Stimulated activated CD8-positive, alpha-beta memory T cell treated with anti-CD3 and anti-CD28 coated beads, Interleukin-15, amount 100 ng/mL, for 1 hour (primary cell): ENCODE data around the gene CKMT2.
"Not testable (repeated sequence)": the region's sequence is repeated elsewhere in the genome, so short reads cannot be mapped to it uniquely, and the experiment has no call there.

Experiments used
- DNase-seq: peaks from one replicate; pipeline ENCODE4 v3.0.0-alpha.2; 2020; ENCODE audit warnings: low read depth

The CKMT2 gene

GRCh38 chr5:81251922-81252321 lies 18.8 kb downstream of the CKMT2 start:
- DNase-seq: no peak

- DNase-seq: no peak
Measured at GRCh38 chr5:81252904-81253303, 19.8 kb downstream of the CKMT2 start.

- no peak for DNase-seq
Measured at GRCh38 chr5:81253875-81254274, 20.8 kb downstream of the CKMT2 start.

GRCh38 chr5:81254886-81255559 lies 21.9 kb downstream of the CKMT2 start:
- no peak for DNase-seq

- DNase-seq: no peak
Measured at GRCh38 chr5:81256766-81257165, 23.6 kb downstream of the CKMT2 start.

GRCh38 chr5:81262796-81263195 lies 29.7 kb downstream of the CKMT2 start:
- DNase-seq: not testable (repeated sequence)

- no peak for DNase-seq
Measured at GRCh38 chr5:81265101-81265500, 32.0 kb downstream of the CKMT2 start.

GRCh38 chr5:81268521-81269196 lies 35.5 kb downstream of the CKMT2 start:
- DNase-seq: no peak

GRCh38 chr5:81269751-81270393 lies 36.8 kb downstream of the CKMT2 start:
- no peak for DNase-seq

- not testable (repeated sequence) for DNase-seq
Measured at GRCh38 chr5:81270394-81271027, 37.4 kb downstream of the CKMT2 start.

GRCh38 chr5:81283976-81284375 lies 50.9 kb downstream of the CKMT2 start:
- DNase-seq: no peak

GRCh38 chr5:81286059-81286617 lies 53.0 kb downstream of the CKMT2 start:
- DNase-seq: no peak

- no peak for DNase-seq
Measured at GRCh38 chr5:81288021-81288433, 54.9 kb downstream of the CKMT2 start.

- no peak for DNase-seq
Measured at GRCh38 chr5:81290146-81290545, 57.0 kb downstream of the CKMT2 start.

GRCh38 chr5:81292130-81292529 lies 59.0 kb downstream of the CKMT2 start:
- DNase-seq: no peak

GRCh38 chr5:81294021-81294420 lies 60.9 kb downstream of the CKMT2 start:
- not testable (repeated sequence) for DNase-seq

GRCh38 chr5:81297531-81297930 lies 64.4 kb downstream of the CKMT2 start:
- DNase-seq: no peak

GRCh38 chr5:81300921-81301270 lies 67.8 kb downstream of the CKMT2 start:
- no peak for DNase-seq

GRCh38 chr5:81301271-81302015 lies 68.3 kb downstream of the CKMT2 start, which contains the start of gene ZCCHC9:
Gene ZCCHC9, plus strand, starts transcription at chr5:81301587. Its CDS starts 3,171 bp downstream, at chr5:81304758.
- DNase-seq: peak; percentile 84

GRCh38 chr5:81302596-81302995 lies 69.5 kb downstream of the CKMT2 start:
- DNase-seq: no peak

GRCh38 chr5:81303563-81303962 lies 70.4 kb downstream of the CKMT2 start:
- DNase-seq: no peak

GRCh38 chr5:81305785-81306184 lies 72.7 kb downstream of the CKMT2 start:
- no peak for DNase-seq
